Activated naive CD8-positive, alpha-beta T cell treated with anti-CD3 and anti-CD28 coated beads for 36 hours (primary cell): ENCODE results near the gene ZNF423. TPM values are rescaled to one million over a fixed set of nuclear protein-coding genes. Genes with fewer than 3 reads are reported as not detected.

ENCODE experiments used
- DNase-seq: peaks from one replicate; pipeline ENCODE4 v3.0.0; 2021
- H3K27ac Mint-ChIP-seq: one replicate; pipeline ENCODE4 v1.8.0; 2022; ENCODE audit warnings: mild to moderate bottlenecking, moderate library complexity, mixed read lengths
- H3K27me3 Mint-ChIP-seq: one replicate; pipeline ENCODE4 v1.8.0; 2022; ENCODE audit warnings: mild to moderate bottlenecking, mixed read lengths
- H3K36me3 Mint-ChIP-seq: one replicate; pipeline ENCODE4 v1.8.0; 2021; ENCODE audit warnings: mild to moderate bottlenecking, mixed read lengths
- H3K4me1 Mint-ChIP-seq: one replicate; pipeline ENCODE4 v1.8.0; 2021; ENCODE audit warnings: mixed read lengths
- H3K4me3 Mint-ChIP-seq: one replicate; pipeline ENCODE4 v1.8.0; 2022; ENCODE audit warnings: mild to moderate bottlenecking, moderate library complexity, mixed read lengths
- H3K9me3 Mint-ChIP-seq: one replicate; pipeline ENCODE4 v1.8.0; 2022; ENCODE audit warnings: mixed read lengths
- total RNA-seq, 2 experiments: library from RNA; stranded (reverse); gene quantifications; one replicate each; pipeline ENCODE4 v1.2.3, GENCODE V29; 2021

Gene ZNF423
- total RNA-seq, 2 experiments from 2014 or later: not detected

DNA sequence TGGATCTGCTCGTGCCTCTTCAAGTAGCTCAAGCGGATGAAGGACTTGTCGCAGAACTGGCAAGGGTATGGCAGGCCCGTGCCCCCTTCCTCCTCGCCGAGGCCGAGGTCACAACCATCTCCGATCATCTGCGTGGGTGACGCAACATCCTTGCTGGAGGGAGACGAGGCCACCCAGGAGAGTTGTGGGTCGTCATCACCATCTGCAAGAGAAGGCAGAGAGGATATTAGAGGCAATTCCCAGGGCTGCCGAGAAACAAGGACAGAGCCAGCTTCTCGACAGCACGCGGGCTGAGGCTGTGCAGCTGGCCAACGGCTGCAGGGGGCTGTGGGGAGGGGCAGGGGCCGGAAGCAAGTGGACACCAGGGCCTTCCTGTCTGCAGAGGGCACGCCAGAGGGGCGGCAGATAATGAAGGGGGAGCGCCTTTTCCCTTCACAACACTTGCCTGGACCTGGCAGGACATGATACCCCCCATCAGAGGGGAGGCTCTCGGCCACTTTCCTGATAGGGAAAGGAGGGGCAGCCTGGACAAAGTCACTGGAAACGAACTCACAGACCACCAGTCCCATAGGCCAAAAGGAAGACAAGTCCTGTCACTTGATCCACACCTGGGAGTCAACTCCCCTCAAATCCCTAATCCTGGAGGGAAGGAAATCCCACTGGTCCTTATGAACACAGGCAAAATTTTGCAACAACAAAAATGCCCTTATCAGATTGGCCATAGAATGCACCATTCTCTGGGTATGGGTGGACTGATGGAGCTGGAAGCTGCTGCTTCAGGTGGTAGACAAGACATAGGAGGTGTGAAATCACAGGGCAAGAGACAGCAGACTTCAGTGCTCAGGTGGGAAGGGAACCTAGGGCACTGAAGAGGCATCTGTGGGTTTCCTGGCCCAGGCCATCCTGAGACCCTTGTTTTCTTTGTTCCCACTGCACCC, 217.0 kb downstream of the ZNF423 start:
- Mint-ChIP-seq H3K4me3 (no peak overlapping the region), H3K36me3 (no peaks in the 10 kb centered on the region), H3K27me3 (no peaks in the 10 kb centered on the region), H3K27ac (no peak overlapping the region), H3K4me1 (no peaks in the 10 kb centered on the region), H3K9me3 (no peaks in the 10 kb centered on the region)
- DNase-seq: no peak

DNA sequence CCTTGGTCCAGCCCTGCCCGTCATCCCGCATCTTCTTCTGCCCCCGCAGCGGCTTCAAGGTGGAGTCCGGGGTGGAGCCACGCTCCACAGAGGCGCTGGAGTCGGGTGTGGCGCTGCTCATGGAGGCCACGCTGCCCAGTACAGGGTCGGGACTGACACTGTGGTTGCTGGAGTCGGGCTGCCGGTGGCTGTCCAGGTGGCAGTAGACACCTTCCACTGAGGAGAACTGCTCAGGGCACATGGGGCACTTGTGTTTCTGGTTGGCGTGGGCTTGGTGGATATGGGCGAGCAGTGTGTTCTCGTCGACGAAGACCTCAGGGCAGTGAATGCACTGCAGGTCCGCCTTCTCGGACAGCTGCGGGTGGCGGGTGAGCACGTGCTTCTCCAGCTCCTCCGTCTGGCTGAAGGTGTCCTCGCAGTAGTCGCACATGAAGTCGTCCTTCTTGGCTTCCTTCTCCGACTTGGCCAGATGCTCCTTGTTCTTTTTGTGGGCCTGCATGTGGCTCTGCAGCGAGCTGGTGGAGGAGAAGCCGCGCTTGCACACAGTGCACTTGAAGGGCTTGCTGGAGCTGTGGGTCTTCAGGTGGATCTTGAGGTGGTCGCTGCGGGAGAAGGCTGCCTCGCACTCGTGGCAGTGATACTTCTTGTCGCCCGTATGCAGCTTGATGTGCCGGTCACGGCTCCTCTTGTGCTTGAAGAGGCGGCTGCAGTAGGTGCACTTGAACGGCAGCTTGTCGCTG, 217.8 kb downstream of the ZNF423 start:
- Mint-ChIP-seq H3K27ac (no peak overlapping the region), H3K4me3 (no peak overlapping the region), H3K4me1 (no peaks in the 10 kb centered on the region), H3K36me3 (no peaks in the 10 kb centered on the region), H3K9me3 (no peaks in the 10 kb centered on the region), H3K27me3 (no peaks in the 10 kb centered on the region)
- DNase-seq: no peak

DNA sequence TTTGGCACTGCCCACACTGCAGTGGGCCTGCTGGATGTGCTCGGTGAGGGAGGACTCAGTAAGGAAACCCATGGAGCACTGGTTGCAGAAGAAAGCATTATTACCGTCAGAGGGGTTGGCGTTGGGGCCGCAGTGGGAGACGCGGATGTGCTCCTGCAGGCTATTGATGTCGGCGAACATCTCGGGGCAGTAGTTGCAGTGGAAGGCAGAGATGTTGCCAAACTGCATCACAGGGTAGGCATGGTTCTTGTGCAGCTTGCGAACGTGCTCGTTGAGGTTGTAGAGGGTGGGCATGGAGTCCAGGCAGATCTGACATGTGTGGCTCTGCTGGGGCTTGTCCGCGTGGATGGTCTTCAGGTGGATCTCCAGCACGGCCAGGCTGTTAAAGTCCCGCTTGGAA, 218.4 kb downstream of the ZNF423 start:
- H3K36me3 Mint-ChIP-seq: no peaks in the 10 kb centered on the region
- no peaks in the 10 kb centered on the region for H3K27me3 Mint-ChIP-seq
- no peak for DNase-seq
- H3K27ac Mint-ChIP-seq: no peak overlapping the region
- no peak overlapping the region for H3K4me3 Mint-ChIP-seq
- H3K4me1 Mint-ChIP-seq: no peaks in the 10 kb centered on the region
- H3K9me3 Mint-ChIP-seq: no peaks in the 10 kb centered on the region

DNA sequence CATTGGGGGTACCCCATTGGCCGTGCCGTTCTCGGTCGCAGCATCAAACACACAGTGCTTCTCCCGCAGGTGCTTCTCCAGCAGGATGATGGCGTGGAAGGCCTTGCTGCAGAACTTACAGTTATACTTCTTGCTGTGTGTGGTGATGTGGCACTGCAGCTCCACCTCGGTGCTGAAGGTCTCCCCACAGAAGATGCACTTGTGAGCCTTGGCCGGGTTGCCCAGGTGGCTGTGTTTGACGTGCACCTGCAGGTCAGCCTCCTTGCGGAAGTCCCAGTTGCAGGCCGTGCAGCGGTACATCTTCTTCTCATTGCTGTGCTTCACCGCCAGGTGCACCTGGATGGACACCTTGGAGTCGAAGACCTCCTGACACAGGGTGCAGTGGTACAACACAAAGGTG, 219.3 kb downstream of the ZNF423 start:
- H3K4me3 Mint-ChIP-seq: no peak overlapping the region
- no peak overlapping the region for H3K27ac Mint-ChIP-seq
- H3K27me3 Mint-ChIP-seq: no peaks in the 10 kb centered on the region
- no peaks in the 10 kb centered on the region for H3K4me1 Mint-ChIP-seq
- no peaks in the 10 kb centered on the region for H3K9me3 Mint-ChIP-seq
- H3K36me3 Mint-ChIP-seq: no peaks in the 10 kb centered on the region
- DNase-seq: no peak

DNA sequence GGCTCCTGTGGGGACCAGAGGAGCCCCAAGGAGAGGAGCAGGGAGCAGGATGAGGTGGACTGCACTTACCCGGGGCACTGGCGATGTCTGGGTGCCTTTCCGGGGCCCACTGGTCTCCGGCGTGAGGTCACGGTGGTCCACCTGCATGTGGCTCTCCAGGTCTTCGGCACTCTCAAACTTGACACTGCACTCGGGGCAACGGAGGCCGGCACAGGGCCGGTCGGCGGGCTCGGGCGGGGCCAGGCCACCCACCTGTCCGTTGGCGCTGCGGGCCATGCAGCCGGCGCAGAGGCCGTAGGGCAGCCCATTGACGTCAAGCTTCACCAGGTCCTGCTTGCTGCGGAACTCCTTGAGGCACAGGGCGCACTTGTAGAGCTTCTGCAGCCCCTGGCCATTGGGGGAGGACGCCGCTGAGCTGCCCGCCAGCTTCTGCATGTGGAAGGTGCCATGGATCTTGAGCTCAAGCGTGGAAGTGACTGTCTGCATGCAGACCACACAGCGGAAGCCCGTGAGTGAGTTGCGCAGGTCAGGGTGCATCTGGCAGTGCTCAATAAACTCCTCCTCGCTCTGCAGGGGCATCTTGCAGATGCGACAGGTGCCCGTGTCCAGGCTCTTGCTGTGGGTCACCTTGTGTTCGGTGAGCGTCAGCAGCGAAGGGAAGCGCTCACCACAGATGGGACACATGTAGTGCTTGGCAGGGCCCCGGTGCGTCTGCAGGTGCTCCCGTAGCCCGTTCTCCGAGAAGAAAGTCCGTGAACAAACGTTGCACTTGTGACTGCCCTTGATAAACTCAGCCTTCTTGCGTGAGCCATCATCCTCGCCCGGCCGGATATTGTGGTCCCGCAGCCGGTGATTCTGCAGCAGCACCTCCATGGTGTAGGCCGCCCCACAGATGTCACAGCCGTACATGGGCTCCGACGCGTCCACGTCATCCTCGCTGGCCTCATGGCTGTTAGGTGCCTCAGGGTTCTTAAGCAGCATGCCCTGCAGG, 220.0 kb downstream of the ZNF423 start:
- Mint-ChIP-seq H3K4me3 (no peak overlapping the region), H3K36me3 (no peaks in the 10 kb centered on the region), H3K27ac (no peak overlapping the region)

DNA sequence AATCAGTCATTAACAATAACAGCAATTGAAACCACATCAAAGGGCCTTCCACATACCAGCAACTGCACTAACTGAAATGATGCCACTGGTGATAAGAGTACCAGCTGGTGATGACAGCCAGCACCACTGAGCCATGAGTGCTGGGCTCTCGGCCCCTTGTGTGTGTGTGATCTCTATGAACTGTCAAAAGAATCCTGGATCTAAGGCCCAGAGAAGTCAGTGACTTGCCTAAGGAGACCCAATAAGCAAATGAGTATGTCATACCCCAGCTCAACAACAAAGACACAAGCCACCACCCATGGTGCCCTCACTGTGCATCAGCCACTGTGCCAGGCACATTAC, 220.9 kb downstream of the ZNF423 start:
- Mint-ChIP-seq H3K9me3 (no peaks in the 10 kb centered on the region), H3K36me3 (no peaks in the 10 kb centered on the region), H3K27ac (no peak overlapping the region), H3K4me1 (no peaks in the 10 kb centered on the region), H3K4me3 (no peak overlapping the region), H3K27me3 (no peaks in the 10 kb centered on the region)
- DNase-seq: no peak

More for the DNA sequence above, 220.0 kb downstream of the ZNF423 start:
- H3K27me3 Mint-ChIP-seq: no peaks in the 10 kb centered on the region
- H3K9me3 Mint-ChIP-seq: no peaks in the 10 kb centered on the region
- H3K4me1 Mint-ChIP-seq: no peaks in the 10 kb centered on the region
- DNase-seq: no peak

DNA sequence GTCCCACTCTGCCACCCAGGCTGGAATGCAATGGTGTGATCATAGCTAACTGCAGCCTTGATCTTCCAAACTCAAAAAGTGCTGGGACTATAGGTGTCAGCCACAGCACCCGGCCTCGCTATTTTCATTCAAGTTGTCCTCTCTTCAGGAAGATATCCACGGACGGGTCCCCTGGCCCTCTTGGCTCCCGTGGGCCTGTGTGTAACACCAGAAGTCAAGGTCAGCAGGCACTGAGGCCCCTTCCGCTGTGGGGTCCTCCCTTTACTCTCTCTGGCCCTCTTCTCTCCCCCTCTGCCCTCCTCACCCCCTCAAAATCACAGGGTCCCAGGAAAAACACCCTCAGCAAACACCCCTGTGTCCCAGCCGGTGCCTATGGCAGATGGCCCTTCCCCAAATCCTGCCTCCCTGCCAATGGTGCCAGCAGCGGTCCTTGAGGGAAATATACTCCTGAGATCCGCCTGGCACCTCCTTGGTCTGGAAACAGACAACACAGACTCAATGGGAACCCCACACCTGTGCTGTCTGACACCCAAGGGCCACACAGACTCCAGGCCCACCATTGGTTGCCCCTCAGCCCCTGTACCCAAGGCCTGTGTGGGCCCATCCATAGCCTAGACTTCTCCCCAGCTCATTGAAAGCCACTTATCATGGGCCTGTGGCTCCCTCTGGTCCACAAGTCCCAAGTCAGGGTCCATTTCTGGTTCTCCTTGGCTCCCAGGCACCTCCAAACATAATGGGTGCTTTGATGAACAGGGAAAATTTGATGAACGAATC, 221.5 kb downstream of the ZNF423 start:
- H3K27me3 Mint-ChIP-seq: no peaks in the 10 kb centered on the region
- no peaks in the 10 kb centered on the region for H3K36me3 Mint-ChIP-seq
- H3K9me3 Mint-ChIP-seq: no peaks in the 10 kb centered on the region
- H3K27ac Mint-ChIP-seq: no peak overlapping the region
- H3K4me1 Mint-ChIP-seq: no peaks in the 10 kb centered on the region
- no peak for DNase-seq
- no peak overlapping the region for H3K4me3 Mint-ChIP-seq

DNA sequence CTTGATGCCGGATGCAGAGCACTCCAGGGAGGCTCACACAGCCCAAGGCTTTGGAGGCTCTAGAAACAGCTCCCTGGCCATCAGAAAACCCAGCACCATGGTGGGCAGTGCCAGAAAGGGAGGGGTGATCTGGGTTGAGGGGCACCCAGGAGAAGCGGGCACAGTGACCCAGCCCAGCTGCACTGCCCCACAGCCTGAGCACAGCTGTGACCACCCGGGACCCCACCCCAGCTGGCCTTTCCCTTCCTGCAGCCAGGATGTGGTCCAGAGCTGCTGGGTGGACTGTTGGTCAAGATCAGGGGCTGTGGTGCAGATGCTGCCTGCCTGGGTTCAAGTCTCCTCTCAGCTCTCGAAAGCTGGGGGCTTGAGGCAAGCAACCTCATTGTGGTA, 223.1 kb downstream of the ZNF423 start:
- no peaks in the 10 kb centered on the region for H3K9me3 Mint-ChIP-seq
- DNase-seq: no peak
- H3K4me3 Mint-ChIP-seq: no peak overlapping the region
- no peaks in the 10 kb centered on the region for H3K36me3 Mint-ChIP-seq
- H3K27ac Mint-ChIP-seq: no peak overlapping the region
- H3K4me1 Mint-ChIP-seq: no peaks in the 10 kb centered on the region
- H3K27me3 Mint-ChIP-seq: no peaks in the 10 kb centered on the region

DNA sequence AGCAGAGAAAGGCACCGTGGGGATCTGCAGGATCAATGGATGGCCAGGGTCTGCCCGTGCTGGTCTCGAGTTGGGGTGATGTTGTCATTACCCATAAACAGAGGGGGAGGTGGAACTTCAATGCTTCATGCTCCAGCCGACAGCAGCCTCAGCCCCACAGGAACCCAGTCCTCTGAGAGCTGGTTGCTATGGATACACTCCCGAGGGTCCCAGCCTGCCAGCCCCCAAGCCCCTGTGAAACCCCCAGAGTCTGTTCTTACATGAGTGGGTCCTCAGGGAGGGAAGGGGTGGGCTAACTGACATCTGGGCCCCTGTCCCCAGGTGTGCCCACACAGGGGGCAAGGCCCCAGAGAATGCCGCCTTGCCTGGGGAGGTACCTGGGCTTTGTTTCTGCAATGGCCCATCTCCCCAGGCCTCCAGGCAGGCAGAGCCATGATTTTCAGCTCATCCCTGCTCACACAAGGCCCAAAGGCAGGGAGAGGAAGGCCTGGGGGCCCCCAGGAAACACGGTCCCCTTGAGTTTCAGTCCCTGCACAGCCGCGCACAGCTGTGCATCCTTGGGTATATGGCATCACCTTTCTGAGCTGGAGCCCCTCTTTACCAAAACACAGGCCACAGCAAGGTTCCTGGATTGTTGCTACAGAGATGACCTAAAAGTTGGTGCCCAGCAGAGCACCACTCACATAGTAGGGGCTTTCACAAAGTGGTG, 223.7 kb downstream of the ZNF423 start:
- H3K9me3 Mint-ChIP-seq: no peaks in the 10 kb centered on the region
- no peaks in the 10 kb centered on the region for H3K4me1 Mint-ChIP-seq
- no peaks in the 10 kb centered on the region for H3K27me3 Mint-ChIP-seq
- no peak overlapping the region for H3K27ac Mint-ChIP-seq
- DNase-seq: no peak
- H3K36me3 Mint-ChIP-seq: no peaks in the 10 kb centered on the region
- no peak overlapping the region for H3K4me3 Mint-ChIP-seq

DNA sequence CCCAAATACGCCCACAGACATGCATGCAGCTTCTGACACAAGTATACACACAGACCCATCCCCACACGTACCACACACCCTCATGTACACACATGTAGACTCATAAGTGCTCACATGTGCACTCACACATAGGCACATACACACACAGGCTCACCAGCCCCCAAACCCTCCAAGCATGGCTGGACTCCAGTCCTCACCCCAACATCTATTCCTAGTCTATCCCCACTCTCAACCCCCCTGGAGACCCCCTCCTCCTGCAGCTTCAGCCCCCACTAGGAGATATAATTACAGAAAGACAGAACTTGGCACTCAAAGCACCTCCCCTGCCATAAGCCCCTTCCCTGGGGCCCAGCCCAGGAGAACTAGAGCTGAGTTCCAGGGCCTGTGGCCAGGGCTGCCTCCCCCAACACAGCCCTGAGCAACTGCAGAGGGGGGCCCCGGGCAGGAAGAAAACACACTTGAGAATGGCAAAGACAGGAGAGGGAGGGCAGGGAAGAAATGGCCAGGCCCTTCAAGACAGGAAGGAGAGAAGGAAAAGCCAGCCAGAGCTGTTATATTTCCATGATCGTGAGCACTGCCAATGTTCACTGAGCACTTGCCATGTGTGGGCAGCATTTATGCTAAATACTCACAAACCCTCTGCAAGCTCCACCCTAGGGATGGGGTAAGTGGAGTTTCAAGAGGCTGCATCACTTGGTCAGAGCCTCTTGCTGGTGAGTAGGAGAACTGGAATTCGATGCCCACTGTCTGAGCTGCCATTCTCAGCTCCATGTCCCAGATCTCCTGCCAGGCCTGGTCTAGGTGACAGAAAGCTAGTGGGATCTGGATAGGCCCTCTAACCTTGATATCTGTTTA, 224.5 kb downstream of the ZNF423 start:
- Mint-ChIP-seq H3K27me3 (no peaks in the 10 kb centered on the region), H3K9me3 (no peaks in the 10 kb centered on the region), H3K27ac (no peak overlapping the region), H3K4me3 (no peak overlapping the region), H3K4me1 (no peaks in the 10 kb centered on the region), H3K36me3 (no peaks in the 10 kb centered on the region)
- no peak for DNase-seq

DNA sequence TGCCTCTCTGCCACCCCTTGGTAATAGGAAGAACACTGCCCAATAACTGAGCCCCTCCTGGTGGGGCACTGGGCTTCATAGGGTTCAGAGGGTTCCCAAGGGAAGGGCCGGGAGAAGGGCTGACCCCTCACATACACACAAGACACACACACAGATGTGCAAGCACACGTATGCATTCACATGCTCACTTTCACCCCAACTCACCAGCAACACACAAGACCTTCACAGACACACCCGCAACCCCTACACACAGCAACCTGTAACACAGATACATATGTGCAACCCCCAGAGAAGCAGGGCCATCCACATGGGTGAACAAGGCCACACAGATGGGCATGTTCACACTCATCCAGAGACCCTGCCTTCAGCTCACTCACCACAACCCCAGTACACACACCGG, 225.1 kb downstream of the ZNF423 start:
- H3K4me3 Mint-ChIP-seq: no peak overlapping the region
- H3K4me1 Mint-ChIP-seq: no peaks in the 10 kb centered on the region
- H3K27ac Mint-ChIP-seq: no peak overlapping the region
- H3K27me3 Mint-ChIP-seq: no peaks in the 10 kb centered on the region
- H3K9me3 Mint-ChIP-seq: no peaks in the 10 kb centered on the region
- no peaks in the 10 kb centered on the region for H3K36me3 Mint-ChIP-seq
- no peak for DNase-seq

DNA sequence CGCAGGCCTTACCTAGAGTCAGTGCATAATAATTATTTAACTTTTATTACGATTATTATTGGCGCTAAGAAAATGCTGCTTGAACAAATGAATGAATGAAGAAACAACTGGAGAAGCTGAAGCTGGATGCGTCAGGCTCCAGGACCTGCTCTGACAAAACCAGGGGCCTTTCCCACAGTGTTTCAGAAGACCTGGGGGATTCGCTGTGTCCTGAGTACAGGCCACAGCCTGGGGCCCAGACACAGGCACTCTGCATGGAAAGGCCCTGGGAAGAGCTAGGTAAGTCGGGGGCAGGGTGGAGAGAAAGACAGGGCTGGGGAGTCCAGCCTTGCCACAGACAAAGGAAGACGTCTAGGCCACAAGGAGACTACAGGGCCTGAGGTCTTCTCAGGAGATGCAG, 226.1 kb downstream of the ZNF423 start:
- H3K27ac Mint-ChIP-seq: no peak overlapping the region
- no peaks in the 10 kb centered on the region for H3K4me1 Mint-ChIP-seq
- DNase-seq: no peak
- no peaks in the 10 kb centered on the region for H3K9me3 Mint-ChIP-seq
- no peaks in the 10 kb centered on the region for H3K36me3 Mint-ChIP-seq
- H3K27me3 Mint-ChIP-seq: no peaks in the 10 kb centered on the region
- H3K4me3 Mint-ChIP-seq: no peak overlapping the region

DNA sequence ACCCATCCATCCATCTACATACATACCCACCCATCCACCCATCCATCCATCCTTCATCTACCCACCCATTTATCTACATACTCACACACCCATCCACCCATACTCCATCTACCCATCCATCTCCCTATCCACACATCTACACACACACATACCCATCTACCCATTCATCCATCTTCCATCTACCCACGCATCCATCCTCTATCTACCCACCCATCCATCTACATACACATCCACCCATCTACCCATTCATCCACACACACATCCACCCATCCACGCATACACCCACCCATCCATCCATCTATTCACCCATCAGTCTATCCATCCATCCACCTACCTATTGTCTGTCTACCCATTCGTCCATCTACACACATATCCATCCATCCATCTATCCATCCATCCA, 227.8 kb downstream of the ZNF423 start:
- no peak for DNase-seq
- Mint-ChIP-seq H3K36me3 (no peaks in the 10 kb centered on the region), H3K4me3 (no peak overlapping the region), H3K9me3 (no peaks in the 10 kb centered on the region), H3K4me1 (no peaks in the 10 kb centered on the region), H3K27me3 (no peaks in the 10 kb centered on the region), H3K27ac (no peak overlapping the region)
